Fibroblast of the conjunctiva (primary cell): ENCODE results near the gene ITGB3.

Experiments
- DNase-seq: peaks from one replicate; pipeline ENCODE4 v3.0.0-alpha.2; 2010; ENCODE audit warnings: low read depth

Gene ITGB3

DNA sequence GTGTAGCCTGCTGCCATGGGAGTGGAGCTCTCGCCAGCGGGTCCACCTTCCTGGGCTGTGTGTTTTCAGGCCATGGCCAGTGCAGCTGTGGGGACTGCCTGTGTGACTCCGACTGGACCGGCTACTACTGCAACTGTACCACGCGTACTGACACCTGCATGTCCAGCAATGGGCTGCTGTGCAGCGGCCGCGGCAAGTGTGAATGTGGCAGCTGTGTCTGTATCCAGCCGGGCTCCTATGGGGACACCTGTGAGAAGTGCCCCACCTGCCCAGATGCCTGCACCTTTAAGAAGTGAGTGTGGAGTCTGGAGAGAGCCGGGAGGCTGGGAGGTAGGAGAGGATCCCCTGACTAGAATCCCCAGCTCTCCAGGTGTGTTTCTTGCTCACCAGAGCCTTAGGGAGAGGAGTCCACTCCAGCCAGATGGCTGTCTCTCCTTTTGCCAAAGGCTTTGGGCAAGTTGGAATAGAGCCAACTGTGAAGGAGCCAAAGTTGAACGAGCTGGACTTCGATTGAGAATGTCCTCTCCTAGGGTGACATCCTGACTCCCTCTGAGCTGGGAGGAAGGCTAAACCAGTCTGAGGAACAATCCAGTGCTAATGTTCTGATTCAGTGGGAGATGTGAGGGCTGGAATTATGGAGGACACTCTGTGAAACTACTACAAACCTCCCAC is 45.7 kb downstream of the ITGB3 start:
- DNase-seq: no peak

DNA sequence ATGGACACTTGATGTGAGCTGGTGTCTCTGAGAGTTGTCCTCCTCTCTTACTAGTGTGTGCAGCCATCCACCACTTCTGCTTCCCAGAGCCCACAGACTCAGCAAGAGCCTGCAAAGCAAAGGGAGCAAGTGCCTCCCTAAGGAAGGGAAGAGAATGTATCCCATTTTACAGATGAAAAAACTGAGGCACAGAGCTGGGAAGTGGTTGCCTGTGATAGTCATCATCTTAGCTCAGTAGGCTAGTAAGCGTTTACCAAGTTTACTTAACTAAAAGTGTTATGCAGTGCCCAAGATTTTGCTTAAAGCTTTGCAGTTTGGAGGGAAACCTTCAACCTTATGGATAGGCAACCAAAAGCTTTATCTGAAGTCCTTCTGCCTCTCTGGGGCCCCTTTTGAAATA is 47.1 kb downstream of the ITGB3 start:
- no peak for DNase-seq

DNA sequence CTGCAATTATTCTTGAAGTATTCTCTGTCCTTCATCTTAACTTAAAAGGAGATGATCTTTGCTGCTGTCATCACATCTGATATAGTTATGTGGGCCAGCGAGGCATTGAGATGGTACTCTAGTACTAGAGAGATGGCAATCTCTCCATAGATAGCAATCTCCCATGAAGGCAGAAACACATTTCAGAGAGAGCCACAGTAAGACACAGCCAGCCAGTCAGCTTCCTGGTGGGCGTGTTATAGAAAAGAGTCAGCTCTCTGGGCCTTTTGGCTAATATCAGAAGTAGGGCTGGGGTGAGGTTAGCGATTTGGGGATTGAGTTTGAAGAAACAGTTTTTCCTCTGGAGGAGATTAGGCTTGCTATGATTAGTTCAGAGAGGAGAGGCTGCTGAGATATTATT is 47.5 kb downstream of the ITGB3 start:
- no peak for DNase-seq

DNA sequence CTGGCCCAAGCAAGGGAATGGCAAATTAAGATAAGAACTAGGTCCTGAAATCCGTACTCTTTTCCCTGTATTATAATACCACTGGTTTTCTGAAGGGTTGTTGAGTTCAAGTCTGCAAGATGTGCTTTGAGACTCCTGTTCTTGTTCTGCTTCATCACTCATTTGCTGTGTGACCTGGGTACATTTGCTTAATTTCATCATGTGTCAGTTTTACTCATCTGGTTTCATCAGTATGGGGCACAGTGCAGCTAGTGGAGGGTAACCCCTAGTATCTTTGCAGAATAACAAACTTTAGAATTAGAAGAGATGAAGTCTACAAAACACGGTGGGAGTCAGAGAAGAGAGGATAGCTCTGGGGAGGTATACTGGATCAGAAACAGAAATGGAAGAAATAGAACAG is 48.2 kb downstream of the ITGB3 start:
- no peak for DNase-seq

DNA sequence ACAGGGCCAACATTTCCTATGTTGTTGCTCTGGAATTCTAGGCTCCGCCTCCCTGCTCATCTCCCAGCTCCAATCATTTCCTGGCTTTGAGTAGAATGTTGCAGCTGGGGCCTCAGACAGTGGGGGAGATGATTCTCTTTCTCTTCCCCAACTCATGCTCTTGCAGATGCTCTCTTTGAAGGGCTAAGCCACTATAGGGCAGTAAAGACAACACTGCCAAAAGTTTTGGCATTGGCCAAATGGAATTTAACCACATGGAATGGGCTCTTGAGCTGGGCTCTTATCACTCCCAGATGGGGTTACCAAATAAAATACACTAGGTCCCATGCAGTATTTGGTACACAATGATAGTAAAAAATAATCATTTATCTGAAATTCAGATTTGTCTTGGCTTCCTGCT is 50.6 kb downstream of the ITGB3 start:
- no peak for DNase-seq

DNA sequence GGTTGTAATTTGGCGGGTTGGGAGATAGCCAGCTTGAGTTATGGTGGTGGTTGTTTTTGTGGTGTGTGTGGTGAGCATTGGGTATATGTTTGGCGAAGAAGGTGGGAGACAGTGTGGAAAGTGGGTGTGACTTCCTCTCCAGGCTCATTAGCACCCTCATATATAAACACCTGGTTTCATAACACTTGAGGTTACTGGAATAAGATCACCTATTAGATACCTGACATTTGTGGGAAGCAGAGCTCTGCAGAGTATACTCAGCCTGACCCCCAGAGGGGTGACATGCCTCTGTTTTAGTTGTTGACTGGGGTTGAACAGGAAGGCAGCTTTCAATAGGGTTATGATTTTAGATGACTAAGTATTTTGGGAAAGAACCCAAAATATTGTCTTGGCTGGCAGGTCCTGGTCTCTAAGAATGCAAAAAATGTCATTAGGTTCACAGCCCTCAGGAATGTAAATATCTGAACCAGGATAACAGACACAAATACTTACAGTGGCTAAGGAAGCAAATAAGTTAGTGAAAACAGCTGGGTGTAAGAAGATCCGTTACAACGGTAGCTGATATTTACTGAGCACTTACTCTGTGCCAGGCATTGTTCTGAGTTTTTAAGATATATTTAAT is 51.8 kb downstream of the ITGB3 start:
- DNase-seq: peak; percentile 84

DNA sequence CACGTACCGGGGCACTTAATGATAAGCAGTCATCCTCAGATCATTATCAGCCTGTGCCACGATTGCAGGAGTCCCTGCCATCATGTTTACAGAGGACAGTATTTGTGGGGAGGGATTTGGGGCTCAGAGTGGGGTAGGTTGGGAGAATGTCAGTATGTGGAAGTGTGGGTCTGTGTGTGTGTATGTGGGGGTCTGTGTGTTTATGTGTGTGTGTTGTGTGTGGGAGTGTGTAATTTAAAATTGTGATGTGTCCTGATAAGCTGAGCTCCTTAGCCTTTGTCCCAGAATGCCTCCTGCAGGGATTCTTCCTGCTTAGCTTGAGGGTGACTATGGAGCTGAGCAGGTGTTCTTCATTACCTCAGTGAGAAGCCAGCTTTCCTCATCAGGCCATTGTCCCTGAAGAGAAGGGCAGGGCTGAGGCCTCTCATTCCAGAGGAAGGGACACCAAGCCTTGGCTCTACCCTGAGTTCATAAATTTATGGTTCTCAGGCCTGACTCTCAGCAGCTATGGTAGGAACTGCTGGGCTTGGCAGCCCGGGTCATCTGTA is 56.6 kb downstream of the ITGB3 start:
- no peak for DNase-seq

DNA sequence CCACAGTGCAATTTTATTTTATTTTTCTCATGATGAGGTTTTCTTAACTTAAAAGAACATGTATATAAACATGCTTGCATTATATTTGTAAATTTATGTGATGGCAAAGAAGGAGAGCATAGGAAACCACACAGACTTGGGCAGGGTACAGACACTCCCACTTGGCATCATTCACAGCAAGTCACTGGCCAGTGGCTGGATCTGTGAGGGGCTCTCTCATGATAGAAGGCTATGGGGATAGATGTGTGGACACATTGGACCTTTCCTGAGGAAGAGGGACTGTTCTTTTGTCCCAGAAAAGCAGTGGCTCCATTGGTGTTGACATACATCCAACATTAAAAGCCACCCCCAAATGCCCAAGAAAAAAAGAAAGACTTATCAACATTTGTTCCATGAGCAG is 57.8 kb downstream of the ITGB3 start:
- DNase-seq: no peak

DNA sequence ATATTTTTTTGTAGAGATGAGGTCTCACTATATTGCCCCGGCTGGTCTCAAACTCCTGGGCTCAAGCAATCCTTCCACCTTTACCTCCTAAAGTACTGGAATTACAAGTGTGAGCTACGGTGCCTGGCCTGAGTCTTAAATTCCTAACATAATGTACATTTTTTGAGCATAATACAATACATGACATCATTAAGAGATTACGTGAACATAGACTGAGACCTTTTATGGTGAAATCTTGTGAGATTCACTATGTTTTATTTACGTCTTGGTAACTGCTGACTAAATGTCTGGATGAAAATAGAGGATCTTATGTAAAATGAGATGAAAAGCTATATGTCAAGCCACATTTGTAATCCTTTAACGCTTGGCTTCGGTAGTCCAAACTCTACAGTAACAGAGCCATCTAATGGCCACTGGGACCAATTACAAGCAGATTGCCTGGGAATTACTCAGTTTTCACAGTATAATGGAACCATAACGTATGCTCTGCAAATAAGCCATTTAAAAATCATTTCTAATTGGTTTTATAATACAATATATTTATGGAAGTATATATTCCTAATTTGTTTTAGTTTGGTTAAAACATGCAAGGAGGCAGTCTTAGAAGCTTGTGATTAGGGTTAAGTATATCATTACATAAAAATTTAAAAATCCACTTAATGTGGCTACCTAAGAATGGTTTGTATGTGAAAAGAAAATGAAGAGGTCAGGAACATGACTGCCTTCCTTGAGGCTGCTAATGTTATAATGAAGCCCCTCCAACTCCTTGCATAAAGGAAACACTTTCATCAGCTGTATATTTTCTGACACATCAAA is 62.0 kb downstream of the ITGB3 start:
- DNase-seq: peak; percentile 87

DNA sequence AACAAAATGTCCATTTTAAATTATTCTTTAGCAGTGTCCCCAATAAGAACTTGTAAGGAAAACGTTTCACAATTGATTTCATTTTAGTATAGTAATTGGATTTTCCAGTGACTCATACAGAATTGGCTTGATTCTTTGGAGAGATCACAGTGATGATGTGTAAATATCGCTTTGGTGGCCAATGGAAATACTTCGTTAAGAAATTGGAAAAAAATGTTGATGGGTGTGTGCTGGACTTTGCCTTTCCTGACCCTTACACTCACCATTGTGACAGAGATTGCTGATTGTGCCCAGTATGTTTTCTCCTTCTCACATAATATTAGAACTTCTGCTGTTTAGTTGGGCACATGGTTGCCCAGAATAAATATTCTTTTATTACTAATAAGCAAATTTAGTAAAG is 62.7 kb downstream of the ITGB3 start:
- DNase-seq: peak; percentile 36

DNA sequence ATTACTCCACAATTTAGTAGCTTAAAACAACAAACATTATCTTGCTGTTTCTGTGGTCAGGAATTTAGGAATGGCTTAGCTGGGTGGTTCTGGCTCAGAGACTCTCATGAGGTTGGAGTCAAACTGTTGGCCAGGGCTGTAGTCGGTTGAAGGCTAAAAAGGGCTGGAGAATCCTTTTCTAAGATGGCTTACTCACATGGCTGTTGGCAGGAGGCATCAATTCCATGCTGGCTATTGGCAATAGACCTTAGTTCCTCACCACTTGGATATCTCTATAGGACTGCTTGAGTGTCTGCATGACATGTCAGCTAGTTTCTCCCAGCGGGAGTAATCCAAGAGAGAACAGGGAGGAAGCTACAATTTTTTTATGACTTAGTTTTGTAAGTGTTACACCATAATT is 63.5 kb downstream of the ITGB3 start:
- DNase-seq: peak; percentile 21

DNA sequence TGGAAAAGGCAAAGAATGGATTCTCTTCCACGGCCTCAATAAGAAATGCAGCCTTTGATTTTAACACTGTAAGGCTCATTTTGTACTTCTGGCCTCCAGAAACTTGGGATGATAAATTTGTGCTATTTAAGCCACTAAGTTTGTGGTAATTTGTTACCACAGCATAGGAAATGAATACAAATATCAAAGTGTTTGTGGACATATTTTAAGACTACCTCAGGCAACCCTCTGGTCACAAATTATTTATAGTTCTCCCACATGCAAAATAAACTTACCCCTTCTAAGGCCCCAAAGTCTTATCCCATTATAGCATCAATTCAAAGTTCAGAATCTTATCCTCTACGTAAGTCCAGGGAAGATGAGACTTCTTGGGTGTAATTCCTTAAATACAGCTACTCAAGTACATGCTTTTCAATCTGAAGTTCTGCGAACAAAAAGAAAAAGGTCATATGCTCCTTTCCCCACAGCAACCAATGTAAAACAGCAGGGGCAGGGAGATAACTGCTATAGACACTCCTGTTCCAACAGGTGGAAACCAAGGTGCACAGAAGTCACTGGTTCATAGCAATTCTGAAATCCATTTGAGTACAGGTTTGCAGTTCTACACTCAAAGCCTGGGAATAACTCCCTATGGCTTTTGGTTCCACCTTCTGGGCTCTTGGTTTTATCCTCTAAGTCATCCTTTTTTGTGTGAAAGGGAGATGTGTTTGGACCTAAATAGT is 64.7 kb downstream of the ITGB3 start:
- DNase-seq: no peak

DNA sequence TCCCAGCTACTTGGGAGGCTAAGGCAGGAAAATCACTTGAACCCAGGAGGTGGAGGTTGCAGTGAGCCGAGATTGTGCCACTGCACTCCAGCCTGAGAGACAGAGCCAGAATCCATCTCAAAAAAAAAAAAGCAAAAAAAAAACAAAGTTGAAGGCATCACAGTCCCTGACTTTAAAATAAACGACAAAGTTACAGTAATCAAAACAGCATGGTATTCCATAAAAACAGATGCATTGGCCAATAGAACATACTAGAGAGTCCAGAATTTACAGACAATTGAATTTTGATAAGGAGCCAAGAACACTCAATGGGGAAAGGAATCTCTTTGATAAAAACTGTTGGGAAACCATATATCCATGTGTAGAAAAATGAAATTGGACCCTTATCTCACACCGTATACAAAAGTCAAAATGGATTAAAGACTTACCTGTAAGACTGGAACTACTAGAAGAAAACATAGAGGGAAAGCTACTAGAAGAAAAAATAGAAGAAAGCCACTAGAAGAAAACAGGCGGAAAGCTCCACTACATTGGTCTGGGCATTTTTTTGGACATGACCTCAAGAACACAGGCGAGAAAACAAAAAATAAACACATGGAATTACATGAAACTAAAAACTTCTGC is 67.4 kb downstream of the ITGB3 start:
- DNase-seq: no peak

DNA sequence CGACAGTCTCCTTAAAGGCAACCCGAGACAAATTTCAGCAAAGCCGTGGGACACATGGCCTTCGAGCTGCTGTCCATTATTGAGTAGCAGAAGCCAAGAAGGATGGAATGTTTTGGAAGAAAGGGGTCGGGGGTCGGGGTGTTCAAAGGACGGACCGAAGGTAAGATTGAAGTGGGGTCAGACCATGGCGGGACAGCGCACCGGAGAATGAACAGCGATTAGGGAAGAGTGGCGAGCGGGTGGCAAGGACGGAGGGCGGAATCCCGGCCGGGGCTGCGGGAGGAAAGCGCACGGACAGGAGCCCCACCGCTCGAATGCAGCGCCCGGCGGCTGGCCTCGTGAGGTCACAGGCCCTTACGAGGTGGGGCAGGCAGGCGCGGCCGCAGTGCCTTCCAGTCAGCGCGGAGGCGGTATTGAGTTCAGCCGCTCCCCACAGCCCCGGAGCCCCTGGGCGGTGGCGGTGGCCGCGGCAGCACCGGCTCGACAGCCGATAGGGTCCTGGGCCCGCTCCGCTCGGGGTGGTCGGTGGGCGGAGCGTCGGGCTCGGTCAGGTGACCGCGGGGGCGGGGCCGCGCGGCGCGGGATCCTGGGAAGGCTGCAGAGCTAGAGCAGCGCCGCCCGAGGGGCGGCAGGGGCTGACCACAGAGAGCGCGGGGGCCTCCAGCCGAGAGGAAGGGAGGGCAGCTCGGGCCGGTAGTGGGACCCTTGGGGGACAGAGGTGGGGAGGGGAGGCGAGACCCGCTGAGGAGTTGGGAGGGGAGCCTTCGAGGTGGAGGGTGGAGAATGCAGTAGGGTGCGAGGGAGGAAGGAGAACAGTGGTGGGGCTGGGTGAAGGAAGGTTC is 70.0 kb downstream of the ITGB3 start, which contains the start of gene EFCAB13:
TSS of gene EFCAB13 (plus strand) at position 574 of the 842 bp plus-strand sequence. CDS start 4,399 bp downstream, outside the sequence.
- DNase-seq: peak; percentile 59

DNA sequence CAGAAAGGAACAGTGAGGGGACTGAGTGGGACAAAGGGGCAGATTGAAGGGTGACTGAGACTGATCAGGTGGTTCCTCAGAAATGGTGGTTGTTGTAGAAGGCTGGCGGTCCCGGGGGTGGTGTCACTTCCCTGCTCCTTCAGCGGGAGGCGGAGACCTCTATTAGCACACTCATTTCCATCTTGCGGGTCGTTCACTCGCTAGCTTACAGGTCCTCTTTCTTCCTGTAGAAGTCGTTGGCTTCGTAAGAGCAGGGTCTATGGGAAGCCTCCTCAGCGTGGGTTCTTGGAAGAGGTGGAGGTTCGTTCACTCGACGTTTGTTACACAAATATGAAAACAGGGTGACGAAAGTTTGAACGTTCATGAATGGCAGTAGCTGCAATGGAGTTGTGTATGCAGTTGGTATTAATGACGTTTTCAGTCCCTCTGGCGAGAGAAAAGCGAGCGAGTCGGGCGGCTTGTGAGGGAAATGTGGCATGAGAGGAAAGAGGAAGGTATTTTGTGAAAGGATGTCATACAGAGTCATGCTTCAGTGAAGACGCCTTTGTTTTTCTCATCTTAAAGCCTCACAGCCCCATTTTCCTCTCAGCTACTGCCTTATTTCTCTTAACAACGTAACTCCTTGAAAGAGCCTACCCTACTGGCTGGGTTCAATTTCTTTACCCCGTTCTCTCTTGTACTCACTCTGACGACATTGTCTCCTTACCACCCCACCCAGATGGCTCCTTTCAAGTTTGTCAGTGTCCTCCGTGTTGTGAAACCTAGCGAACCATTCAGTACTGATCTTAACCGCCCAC is 70.8 kb downstream of the ITGB3 start:
- no peak for DNase-seq

DNA sequence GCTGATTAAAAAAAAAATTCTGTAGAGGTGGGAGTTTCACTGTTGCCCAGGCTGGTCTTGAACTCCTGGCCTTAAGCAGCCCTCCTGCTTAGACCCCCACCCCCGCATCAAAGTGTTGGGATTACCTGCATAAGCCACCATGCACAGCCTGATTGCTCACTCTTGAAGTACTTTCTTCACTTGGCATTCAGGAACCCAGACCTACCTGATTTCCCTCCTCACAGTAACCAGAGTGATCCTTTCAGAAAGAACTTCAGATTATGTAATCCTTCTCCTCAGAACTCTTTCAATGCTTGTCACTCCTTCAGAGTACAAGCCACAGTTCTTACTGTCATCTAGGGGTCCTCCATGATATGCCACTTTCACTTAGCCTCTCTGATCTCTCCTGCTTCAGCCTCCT is 71.5 kb downstream of the ITGB3 start:
- no peak for DNase-seq

DNA sequence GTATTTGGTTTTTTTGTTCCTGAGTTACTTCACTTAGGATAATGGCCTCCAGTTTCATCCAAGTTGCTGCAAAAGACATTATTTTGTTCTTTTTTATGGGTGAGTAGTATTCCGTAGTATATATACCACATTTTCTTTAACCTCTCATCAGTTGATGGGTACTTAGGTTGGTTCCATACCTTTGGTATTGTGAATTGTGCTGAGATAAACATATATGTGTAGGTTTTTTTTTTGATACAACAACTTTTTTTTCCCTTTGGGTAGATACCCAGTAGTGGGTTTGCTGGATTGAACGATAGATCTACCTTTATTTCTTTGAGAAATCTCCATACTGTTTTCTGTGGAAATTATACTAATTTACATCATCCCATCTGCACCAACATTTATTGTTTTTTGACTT is 76.9 kb downstream of the ITGB3 start:
- no peak for DNase-seq

DNA sequence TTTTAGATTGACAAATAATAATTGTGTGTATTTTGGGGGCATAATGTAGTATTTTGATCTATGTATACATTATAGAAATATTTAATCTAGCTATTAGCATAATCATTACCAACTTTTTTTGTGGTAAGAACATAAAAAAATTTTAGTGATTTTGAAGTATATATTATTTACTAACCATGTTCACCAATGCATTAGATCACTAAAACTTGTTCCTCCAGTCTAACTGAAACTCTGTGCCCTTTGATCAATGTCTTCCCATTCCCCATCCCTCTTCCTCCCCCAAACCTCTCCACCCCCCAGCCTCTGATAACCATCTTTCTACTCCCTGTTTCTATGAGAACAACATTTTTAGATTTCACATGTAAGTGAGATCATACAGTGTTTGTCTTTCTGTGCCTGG is 78.7 kb downstream of the ITGB3 start:
- no peak for DNase-seq

DNA sequence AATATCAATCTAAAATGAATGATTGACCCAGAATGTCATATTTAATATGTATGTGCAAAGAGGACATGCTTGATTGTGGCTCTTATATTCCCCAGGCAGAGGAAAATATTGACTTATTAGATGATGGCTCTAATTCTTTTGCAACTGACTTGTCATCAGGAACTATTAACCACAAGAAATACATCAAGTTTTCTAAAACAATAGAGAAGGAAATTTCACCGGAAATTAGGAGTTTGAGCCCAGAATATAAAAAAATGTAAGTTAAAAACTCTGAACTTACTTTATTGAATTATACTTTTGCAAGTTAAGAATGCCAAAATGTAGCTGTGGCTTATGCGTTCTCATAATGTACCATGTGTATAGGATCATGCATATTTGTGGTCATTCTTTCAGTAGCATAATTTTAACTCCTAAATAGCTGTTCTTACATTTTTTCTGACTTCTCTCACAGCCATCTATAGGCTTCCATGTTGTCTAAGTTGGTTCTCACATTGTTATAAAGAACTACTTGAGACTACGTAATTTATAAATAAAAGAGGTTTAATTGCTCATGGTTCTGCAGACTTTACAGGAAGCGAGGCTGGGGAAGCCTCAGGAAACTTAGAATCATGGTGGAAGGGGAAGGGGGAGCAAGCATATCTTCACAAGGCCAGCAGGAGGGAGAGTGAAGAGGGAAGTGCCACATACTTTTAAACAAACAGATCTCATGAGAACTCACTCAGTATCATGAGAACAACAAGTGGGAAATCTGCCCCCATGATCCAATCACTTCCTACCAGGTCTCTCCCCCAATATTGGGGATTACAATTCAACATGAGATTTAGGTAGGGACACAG is 81.7 kb downstream of the ITGB3 start:
- no peak for DNase-seq
